ENCODE measurements around the gene ARFGAP3. TPM values are rescaled to one million over a fixed set of nuclear protein-coding genes. Genes with fewer than 3 reads are reported as not detected.
A peak's percentile ranks its signal among the peaks of the same experiment; 100 is the strongest.

The ARFGAP3 gene
- total and polyA plus RNA-seq, 7 donors, result 23.4 to 45.3 (median 35.7) TPM

GRCh38 chr22:42794551-42795510, 62.2 kb downstream of the ARFGAP3 start:
- no peak overlapping the region for H3K4me3 ChIP-seq
- 87 to 89% methylated on average over 25 of the region's 25 CpGs for WGBS, 2 donors
- intact Hi-C loops (cut with DNase I), result no loop called here
- peaks cover 3 to 51% (median 17%) of the 10 kb centered on the region in 4 donors for H3K36me3 ChIP-seq
- peaks cover 0 to 28% (median 3%) of the 10 kb centered on the region in 4 donors for H3K4me1 ChIP-seq
- TF ChIP-seq CTCF (IDR thresholded peaks at IDR 0.05) (no peak), POLR2A (IDR thresholded peaks at IDR 0.05) (no peak), POLR2AphosphoS5 (IDR thresholded peaks at IDR 0.05) (no peak), EP300 (IDR thresholded peaks at IDR 0.05) (no peak)
- no peaks in the 10 kb centered on the region for H3K9me3 ChIP-seq
- H3K27me3 ChIP-seq, result no peaks in the 10 kb centered on the region
- no peak for DNase-seq
- no peak overlapping the region for H3K27ac ChIP-seq

GRCh38 chr22:42793848-42794405, 63.1 kb downstream of the ARFGAP3 start:
- intact Hi-C loops (cut with DNase I), result no loop called here
- Histone ChIP-seq H3K9me3 (no peaks in the 10 kb centered on the region), H3K27me3 (no peaks in the 10 kb centered on the region), H3K36me3 (peaks cover 3 to 42% (median 10%) of the 10 kb centered on the region in 4 donors), H3K27ac (no peak overlapping the region), H3K4me3 (no peak overlapping the region), H3K4me1 (peaks cover 0 to 29% (median 3%) of the 10 kb centered on the region in 4 donors)
- DNase-seq, result peak; percentile 42
- TF ChIP-seq POLR2AphosphoS5 (IDR thresholded peaks at IDR 0.05), result no peak
- no peak for TF ChIP-seq EP300 (IDR thresholded peaks at IDR 0.05)
- TF ChIP-seq CTCF (IDR thresholded peaks at IDR 0.05), result no peak
- TF ChIP-seq POLR2A (IDR thresholded peaks at IDR 0.05), result no peak
- WGBS, 2 donors, result 83 to 84% methylated on average over 15 of the region's 15 CpGs

GRCh38 chr22:42792909-42793847, 63.9 kb downstream of the ARFGAP3 start:
- Histone ChIP-seq H3K27me3 (no peaks in the 10 kb centered on the region), H3K9me3 (no peaks in the 10 kb centered on the region), H3K4me3 (no peak overlapping the region), H3K36me3 (peaks cover 3 to 35% (median 9%) of the 10 kb centered on the region in 4 donors), H3K4me1 (peaks cover 0 to 29% (median 3%) of the 10 kb centered on the region in 4 donors), H3K27ac (no peak overlapping the region)
- DNase-seq, result peak; percentile 66
- TF ChIP-seq EP300 (IDR thresholded peaks at IDR 0.05) (no peak), POLR2AphosphoS5 (IDR thresholded peaks at IDR 0.05) (no peak), POLR2A (IDR thresholded peaks at IDR 0.05) (no peak), CTCF (IDR thresholded peaks at IDR 0.05) (no peak)
- intact Hi-C loops (cut with DNase I), result no loop called here
- 87 to 89% methylated on average over 25 of the region's 25 CpGs for WGBS, 2 donors

GRCh38 chr22:42792453-42792908, 64.6 kb downstream of the ARFGAP3 start:
- peak; percentile 61 for DNase-seq
- intact Hi-C loops (cut with DNase I), result no loop called here
- no peaks in the 10 kb centered on the region for H3K9me3 ChIP-seq
- WGBS, 2 donors, result 88 to 89% methylated on average over 13 of the region's 13 CpGs
- peaks cover 0 to 26% (median 3%) of the 10 kb centered on the region in 4 donors for H3K4me1 ChIP-seq
- no peaks in the 10 kb centered on the region for H3K27me3 ChIP-seq
- no peak overlapping the region for H3K4me3 ChIP-seq
- peak overlapping the region in 3 of 4 donors; percentile 25 to 59 (median 58) for H3K27ac ChIP-seq
- H3K36me3 ChIP-seq, result peaks cover 1 to 28% (median 3%) of the 10 kb centered on the region in 4 donors
- TF ChIP-seq POLR2AphosphoS5 (IDR thresholded peaks at IDR 0.05) (no peak), EP300 (IDR thresholded peaks at IDR 0.05) (no peak), POLR2A (IDR thresholded peaks at IDR 0.05) (no peak), CTCF (IDR thresholded peaks at IDR 0.05) (no peak)

Measured in sigmoid colon (tissue), 7 donors.